Liver (tissue), 3 donors: Measurements from ENCODE around the gene TSKS.

Experiments
- ATF3 ChIP-seq: IDR thresholded peaks from 2 replicates; pipeline ENCODE4 v1.6.1; 2016; ENCODE audit warnings: antibody characterized with exemption
- CTCF ChIP-seq: fragments of 150-350 bp; IDR thresholded peaks from 2 replicates; pipeline ENCODE4 v1.5.1; 2017; ENCODE audit warnings: improper control_type of control experiment, low read depth, low read length; ENCODE audit not compliant: missing input control
- EGR1 ChIP-seq, 2 donors: IDR thresholded peaks; 2 replicates each; pipeline ENCODE4 v1.6.1; 2016 to 2018; ENCODE audit warnings: antibody characterized with exemption in 2 of 2, low read depth in 2 of 2
- FOXA1 ChIP-seq: IDR thresholded peaks from 2 replicates; pipeline ENCODE4 v1.6.1; 2016; ENCODE audit warnings: antibody characterized with exemption
- JUND ChIP-seq, 2 donors: IDR thresholded peaks; 2 replicates each; pipeline ENCODE4 v1.6.1; 2016; ENCODE audit warnings: antibody characterized with exemption in 2 of 2
- MAX ChIP-seq: IDR thresholded peaks from 2 replicates; pipeline ENCODE4 v1.6.1; 2016; ENCODE audit warnings: antibody characterized with exemption
- NR2F2 ChIP-seq: IDR thresholded peaks from 2 replicates; pipeline ENCODE4 v1.6.1; 2016; ENCODE audit warnings: antibody characterized with exemption
- RAD21 ChIP-seq, 2 donors: IDR thresholded peaks; 2 replicates each; pipeline ENCODE4 v1.6.1; 2016; ENCODE audit warnings: antibody characterized with exemption in 2 of 2, mild to moderate bottlenecking in 2 of 2
- REST ChIP-seq: IDR thresholded peaks from 2 replicates; pipeline ENCODE4 v1.6.1; 2016; ENCODE audit warnings: antibody characterized with exemption, mild to moderate bottlenecking
- RXRA ChIP-seq, 2 donors: IDR thresholded peaks; 2 replicates each; pipeline ENCODE4 v1.6.1; 2017 to 2018; ENCODE audit warnings: antibody characterized with exemption in 2 of 2, mild to moderate bottlenecking in 1 of 2
- SP1 ChIP-seq: IDR thresholded peaks from 2 replicates; pipeline ENCODE4 v1.6.1; 2018; ENCODE audit warnings: antibody characterized with exemption, mild to moderate bottlenecking
- TAF1 ChIP-seq: conservative IDR thresholded peaks from 2 replicates; pipeline ENCODE4 v1.6.1; 2016; ENCODE audit warnings: antibody characterized with exemption, mild to moderate bottlenecking
- YY1 ChIP-seq: IDR thresholded peaks from 2 replicates; pipeline ENCODE4 v1.6.1; 2016; ENCODE audit warnings: antibody characterized with exemption, mild to moderate bottlenecking
- donor health status: healthy.
- donor health status: healthy.

- TF ChIP-seq CTCF (no peak), FOXA1 (no peak), RAD21 (IDR thresholded peaks at IDR 0.05) (no peak), MAX (no peak), RXRA (IDR thresholded peaks at IDR 0.05) (no peak), YY1 (no peak), EGR1 (IDR thresholded peaks at IDR 0.05; ENCODE audit: low read depth in 2 of 2) (no peak), TAF1 (no peak), NR2F2 (no peak), SP1 (no peak), ATF3 (no peak), JUND (IDR thresholded peaks at IDR 0.05) (no peak), REST (no peak)
Observed at GRCh38 chr19:49809941-49810389, 46.9 kb upstream of the TSKS start.
